Tibial nerve (tissue), 3 donors: Measurements from ENCODE around the gene CRYZL1.

Experiments used
- CTCF ChIP-seq, 5 experiments: fragments of 200-600 bp in 3 of 5; fragments of 450-650 bp in 2 of 5; sonication (generic) in 3 of 5; IDR thresholded peaks; one replicate each; pipeline ENCODE4 v1.5.1; 2016 to 2019; ENCODE audit warnings: antibody characterized with exemption in 5 of 5, mild to moderate bottlenecking in 3 of 5, moderate library complexity in 2 of 5
- POLR2A ChIP-seq, 2 donors: fragments of 450-650 bp; IDR thresholded peaks; one replicate each; pipeline ENCODE4 v1.6.1; 2017; ENCODE audit warnings: antibody characterized with exemption in 2 of 2, mild to moderate bottlenecking in 2 of 2, moderate library complexity in 2 of 2

GRCh38 chr21:33552093-33552998, 89.2 kb downstream of the CRYZL1 start:
- no peak for TF ChIP-seq CTCF (IDR thresholded peaks at IDR 0.05)
- no peak for TF ChIP-seq POLR2A (IDR thresholded peaks at IDR 0.05)
